NCI-H2029 (cell line): ENCODE measurements around the gene TWNK.

Experiments
- DNase-seq: peaks from one replicate; lab custom pipeline; 2025; lab: John Stamatoyannopoulos, UW

TWNK gene

GRCh38 chr10:100986952-100987684, at the start of gene TWNK, which contains the start of gene MRPL43:
Gene TWNK, plus strand, starts transcription at chr10:100987543. Its CDS starts 668 bp downstream, at chr10:100988211.
Gene MRPL43, minus strand, starts transcription at chr10:100987497. Its CDS starts 54 bp downstream, at chr10:100987443.
- DNase-seq: peak; percentile 47

GRCh38 chr10:100939763-100940344, 47.5 kb upstream of the TWNK start:
- DNase-seq: no peak

- DNase-seq: no peak
These were observed 45.1 kb upstream of the TWNK start for GRCh38 chr10:100942229-100942628.

GRCh38 chr10:100943508-100943907, 43.8 kb upstream of the TWNK start:
- DNase-seq: no peak

- DNase-seq: no peak
These were observed 41.6 kb upstream of the TWNK start for GRCh38 chr10:100945754-100946153.

GRCh38 chr10:100948916-100949315, 38.4 kb upstream of the TWNK start:
- DNase-seq: no peak

GRCh38 chr10:100960251-100960650, 27.1 kb upstream of the TWNK start:
- DNase-seq: no peak

- DNase-seq: no peak
These were observed 24.8 kb upstream of the TWNK start for GRCh38 chr10:100962351-100963080.

GRCh38 chr10:100963826-100964225, 23.5 kb upstream of the TWNK start:
- DNase-seq: no peak

- no peak for DNase-seq
These were observed 21.5 kb upstream of the TWNK start for GRCh38 chr10:100965820-100966219.

GRCh38 chr10:100966887-100967286, 20.5 kb upstream of the TWNK start:
- no peak for DNase-seq

- DNase-seq: no peak
These were observed 20.0 kb upstream of the TWNK start for GRCh38 chr10:100967332-100967731.

- no peak for DNase-seq
These were observed 19.1 kb upstream of the TWNK start for GRCh38 chr10:100968062-100968736.

GRCh38 chr10:100968863-100969186, 18.5 kb upstream of the TWNK start:
- no peak for DNase-seq

- no peak for DNase-seq
These were observed 17.9 kb upstream of the TWNK start, which contains the start of gene SEMA4G for GRCh38 chr10:100969187-100970075. Gene SEMA4G, plus strand, starts transcription at chr10:100969504. Its CDS starts 3,409 bp downstream, at chr10:100972913.

GRCh38 chr10:100970076-100970913, 17.0 kb upstream of the TWNK start:
- no peak for DNase-seq

GRCh38 chr10:100970914-100971811, 16.2 kb upstream of the TWNK start:
- no peak for DNase-seq

- DNase-seq: no peak
These were observed 15.0 kb upstream of the TWNK start for GRCh38 chr10:100972115-100972903.
